Fibroblast of peridontal ligament (primary cell): ENCODE results near the gene CYP4Z1.
"Not testable (repeated sequence)": the region's sequence is repeated elsewhere in the genome, so short reads cannot be mapped to it uniquely, and the experiment has no call there.

Source experiments
- DNase-seq: peaks from one replicate; pipeline ENCODE4 v3.0.0-alpha.2; 2010; ENCODE audit errors: extremely low read depth

CYP4Z1 gene

DNA sequence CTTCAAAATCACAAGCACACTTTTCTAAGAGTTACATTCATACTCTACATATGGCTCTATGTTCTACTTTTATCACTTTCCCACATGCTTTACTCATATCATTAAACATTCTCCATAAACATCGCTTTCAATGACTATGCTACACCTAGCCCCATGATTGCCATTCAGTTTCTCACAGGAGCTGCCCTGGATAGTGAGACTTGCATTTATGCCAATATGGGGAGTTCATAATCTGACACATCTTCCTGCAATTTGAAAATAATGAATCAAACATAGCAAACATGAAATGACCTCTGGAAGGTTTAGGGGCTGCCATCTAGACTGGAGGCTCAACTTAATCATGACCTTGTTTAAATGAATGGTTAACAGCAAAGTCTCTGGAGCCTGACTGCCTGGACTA, 61.2 kb downstream of the CYP4Z1 start:
- DNase-seq, result no peak

DNA sequence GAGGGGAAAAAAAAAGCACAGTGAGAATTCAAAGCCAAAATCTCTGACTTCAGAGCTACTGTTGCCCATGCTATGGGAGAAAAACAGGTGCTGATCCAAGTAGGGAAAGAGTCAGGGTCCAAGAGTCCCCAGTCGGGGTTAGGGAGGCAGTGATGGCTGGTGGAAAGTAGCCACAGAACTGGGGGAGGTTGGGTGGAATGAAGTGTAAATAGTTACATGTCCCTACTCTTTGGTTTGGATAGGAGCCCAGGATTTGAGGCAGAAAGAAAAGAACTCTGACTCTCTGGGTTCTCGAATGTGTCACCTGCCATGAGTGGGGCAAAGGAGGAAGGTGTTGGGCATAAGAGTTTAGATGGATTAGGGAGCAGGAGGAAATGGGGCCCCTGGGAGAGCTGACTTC, 61.8 kb downstream of the CYP4Z1 start:
- DNase-seq, result not testable (repeated sequence)

- not testable (repeated sequence) for DNase-seq
Measured at GRCh38 chr1:47129489-47130230, 62.6 kb downstream of the CYP4Z1 start.

GRCh38 chr1:47132665-47133064, 65.6 kb downstream of the CYP4Z1 start:
- not testable (repeated sequence) for DNase-seq

- no peak for DNase-seq
Measured at GRCh38 chr1:47137198-47137597, 70.2 kb downstream of the CYP4Z1 start, which contains the start of gene CYP4A22. Gene CYP4A22 (plus strand): TSS chr1:47137441. CDS start chr1:47137486, 45 bp downstream.

GRCh38 chr1:47137925-47138615, 71.0 kb downstream of the CYP4Z1 start:
- DNase-seq, result no peak

DNA sequence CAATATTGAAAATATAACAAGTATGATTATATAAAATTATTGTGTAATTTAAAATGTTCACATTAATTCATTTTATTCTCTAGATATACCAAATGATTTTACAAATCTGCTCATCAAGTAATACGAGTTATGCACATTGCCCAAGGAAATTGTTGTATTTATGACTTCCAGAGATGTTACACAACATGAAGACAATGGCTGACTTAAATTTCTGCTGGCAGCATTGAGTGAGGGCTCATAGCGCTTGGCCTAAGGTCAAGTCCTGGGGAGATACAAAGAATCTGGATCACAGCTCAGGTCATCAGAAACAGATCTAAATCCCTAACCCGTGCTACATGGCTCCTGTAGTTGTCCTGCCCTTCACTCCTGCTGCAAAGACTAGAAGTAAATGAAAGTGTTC, 73.3 kb downstream of the CYP4Z1 start:
- not testable (repeated sequence) for DNase-seq

DNA sequence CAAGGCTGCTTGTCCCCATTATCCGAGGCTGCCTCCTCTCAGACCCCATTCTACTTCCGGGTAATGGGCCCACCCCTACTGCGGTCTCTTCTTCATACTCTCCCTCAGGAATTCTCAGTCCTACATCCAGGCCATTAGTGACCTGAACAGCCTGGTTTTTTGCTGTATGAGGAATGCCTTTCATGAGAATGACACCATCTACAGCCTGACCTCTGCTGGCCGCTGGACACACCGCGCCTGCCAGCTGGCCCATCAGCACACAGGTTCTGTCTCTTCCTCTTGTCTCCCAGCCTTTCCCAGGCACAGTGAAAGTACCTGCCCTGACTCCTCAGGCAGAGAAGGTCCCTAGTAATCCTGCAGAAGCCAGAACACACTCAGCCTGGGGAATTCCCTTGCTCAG, 76.6 kb downstream of the CYP4Z1 start:
- DNase-seq, result not testable (repeated sequence)

- DNase-seq, result not testable (repeated sequence)
Measured at GRCh38 chr1:47146495-47146894, 79.5 kb downstream of the CYP4Z1 start.

DNA sequence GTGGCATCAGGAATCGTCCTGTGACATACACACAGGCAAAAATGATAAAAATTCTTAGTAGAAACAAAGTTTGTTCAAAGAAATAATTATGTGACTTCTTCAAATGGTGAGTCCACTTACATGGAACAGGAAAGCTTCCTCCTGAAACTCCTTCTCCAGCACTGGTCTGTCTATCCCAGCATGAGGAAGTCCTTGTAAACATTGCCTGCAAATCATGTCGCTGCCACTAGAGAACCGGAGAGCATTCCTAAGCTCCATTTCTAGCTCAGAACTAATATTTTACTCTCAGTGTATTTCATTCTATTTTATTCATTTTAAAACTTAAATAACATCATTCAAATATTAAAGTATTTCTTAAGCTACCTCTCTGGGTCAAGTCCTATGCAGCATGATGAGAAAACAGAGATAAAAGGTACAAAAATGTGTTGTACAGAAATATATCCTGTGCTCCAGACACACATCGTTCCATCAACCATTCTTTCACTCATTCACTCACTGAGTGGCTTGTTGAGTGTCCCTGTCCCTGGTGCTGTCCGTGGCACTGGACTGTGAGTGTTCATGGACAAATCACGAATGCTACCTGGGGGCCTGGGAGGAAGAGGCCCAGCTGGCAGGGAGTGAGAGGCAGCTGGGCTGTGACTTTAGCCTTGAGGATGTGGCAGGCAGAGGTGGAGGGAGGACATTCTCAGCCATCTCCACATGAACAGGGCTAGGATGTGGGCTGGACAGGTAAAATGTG, 80.2 kb downstream of the CYP4Z1 start:
- DNase-seq, result no peak

- DNase-seq, result not testable (repeated sequence)
Measured at GRCh38 chr1:47149162-47149561, 82.1 kb downstream of the CYP4Z1 start.

DNA sequence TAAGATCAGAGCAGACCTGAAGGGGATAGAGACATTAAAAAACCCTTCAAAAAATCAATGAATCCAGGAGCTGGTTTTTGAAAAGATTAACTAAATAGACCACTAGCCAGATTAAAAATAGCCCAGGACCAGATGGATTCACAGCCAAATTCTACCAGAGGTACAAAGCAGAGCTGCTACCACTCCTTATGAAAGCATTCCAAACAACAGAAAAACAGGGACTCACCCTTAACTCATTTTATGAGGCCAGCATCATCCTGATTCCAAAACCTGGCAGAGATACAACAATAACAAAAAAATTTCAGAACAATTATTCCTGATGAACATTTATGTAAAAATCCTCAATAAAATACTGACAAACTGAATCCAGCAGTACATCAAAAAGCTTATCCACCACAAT, 89.4 kb downstream of the CYP4Z1 start:
- not testable (repeated sequence) for DNase-seq

GRCh38 chr1:47157957-47158356, 90.9 kb downstream of the CYP4Z1 start:
- DNase-seq, result not testable (repeated sequence)

DNA sequence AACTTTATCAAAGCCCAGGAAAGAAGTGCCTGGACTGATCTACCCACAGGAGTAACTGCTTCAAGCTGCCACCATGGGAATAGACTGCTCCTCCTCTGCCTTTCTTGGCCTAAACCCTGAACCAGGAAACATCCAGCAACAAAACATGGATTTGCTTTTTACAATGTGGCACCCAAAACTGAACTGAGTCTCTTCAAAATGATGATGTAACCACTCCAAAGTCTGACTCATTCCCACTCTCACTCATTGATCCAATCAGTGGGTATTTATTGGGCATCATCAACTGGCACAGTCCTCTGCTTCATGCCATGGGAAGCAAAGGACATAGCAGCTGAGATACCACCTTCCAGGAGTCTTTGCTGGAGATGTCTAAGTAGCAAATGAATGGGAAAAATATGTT, 93.7 kb downstream of the CYP4Z1 start:
- no peak for DNase-seq

- DNase-seq, result no peak
Measured at GRCh38 chr1:47161298-47162040, 94.4 kb downstream of the CYP4Z1 start.

- no peak for DNase-seq
Measured at GRCh38 chr1:47164552-47164951, 97.5 kb downstream of the CYP4Z1 start.
